Activated CD8-positive, alpha-beta memory T cell treated with anti-CD3 and anti-CD28 coated beads for 4 hours (primary cell): ENCODE data around the gene TC2N.
"Not testable (repeated sequence)": the region's sequence is repeated elsewhere in the genome, so short reads cannot be mapped to it uniquely, and the experiment has no call there.

Experiments
- DNase-seq, 2 donors: peaks; one replicate each; pipeline ENCODE4 v3.0.0-alpha.2; 2020; ENCODE audit warnings: low read depth in 2 of 2

The TC2N gene

GRCh38 chr14:91835197-91835919 is 32.0 kb downstream of the TC2N start:
- DNase-seq, result no peak

- DNase-seq, result no peak
These were observed 32.8 kb downstream of the TC2N start for GRCh38 chr14:91834571-91834970.

GRCh38 chr14:91831337-91831736 is 36.0 kb downstream of the TC2N start:
- no peak for DNase-seq

GRCh38 chr14:91830777-91831176 is 36.6 kb downstream of the TC2N start:
- no peak for DNase-seq

- no peak for DNase-seq
These were observed 37.8 kb downstream of the TC2N start for GRCh38 chr14:91829511-91829910.

GRCh38 chr14:91827746-91828145 is 39.6 kb downstream of the TC2N start:
- no peak for DNase-seq

- no peak for DNase-seq
These were observed 49.6 kb downstream of the TC2N start for GRCh38 chr14:91817566-91818325.

- no peak for DNase-seq
These were observed 53.0 kb downstream of the TC2N start for GRCh38 chr14:91814317-91814716.

GRCh38 chr14:91810699-91811098 is 56.6 kb downstream of the TC2N start:
- no peak for DNase-seq

- DNase-seq, result no peak
These were observed 60.6 kb downstream of the TC2N start for GRCh38 chr14:91806716-91807115.

GRCh38 chr14:91806094-91806493 is 61.2 kb downstream of the TC2N start:
- DNase-seq, result not testable (repeated sequence)

GRCh38 chr14:91805659-91806058 is 61.7 kb downstream of the TC2N start:
- DNase-seq, result no peak

- no peak for DNase-seq
These were observed 66.0 kb downstream of the TC2N start for GRCh38 chr14:91801358-91801757.

- no peak for DNase-seq
These were observed 70.6 kb downstream of the TC2N start for GRCh38 chr14:91796617-91797347.

- DNase-seq, result no peak
These were observed 73.6 kb downstream of the TC2N start for GRCh38 chr14:91793704-91794103.

GRCh38 chr14:91786188-91786587 is 81.1 kb downstream of the TC2N start:
- no peak for DNase-seq

- no peak for DNase-seq
These were observed 86.9 kb downstream of the TC2N start for GRCh38 chr14:91780452-91780851.

- no peak for DNase-seq
These were observed 89.1 kb downstream of the TC2N start for GRCh38 chr14:91778217-91778616.

GRCh38 chr14:91774140-91775096 is 92.9 kb downstream of the TC2N start:
- no peak for DNase-seq

GRCh38 chr14:91770185-91770584 is 97.2 kb downstream of the TC2N start:
- no peak for DNase-seq

GRCh38 chr14:91755570-91756295 is 111.6 kb downstream of the TC2N start:
- DNase-seq, result no peak
